Cardiac fibroblast (primary cell): ENCODE data around the gene RFNG.
A peak's percentile ranks its signal among the peaks of the same experiment; 100 is the strongest.

ENCODE experiments used
- DNase-seq, 2 donors: peaks; one replicate each; pipeline versions ENCODE4 v3.0.0 to v3.0.0-alpha.2; 2010; ENCODE audit warnings: low read depth in 2 of 2
- H3K4me3 ChIP-seq, 2 donors: replicated peaks in 1 of 2; 1 replicate in 1 of 2; 2 replicates in 1 of 2; pipeline ENCODE4 v1.5.1; 2011; ENCODE audit warnings: low read depth in 2 of 2, low read length in 2 of 2, mild to moderate bottlenecking in 2 of 2, moderate library complexity in 1 of 2
- TF ChIP-seq, protein P1 (sequence below): IDR thresholded peaks from one replicate; pipeline ENCODE4 v1.5.1; 2011; ENCODE audit warnings: low read depth, mild to moderate bottlenecking, low read length, inconsistent platforms

The RFNG gene

DNA sequence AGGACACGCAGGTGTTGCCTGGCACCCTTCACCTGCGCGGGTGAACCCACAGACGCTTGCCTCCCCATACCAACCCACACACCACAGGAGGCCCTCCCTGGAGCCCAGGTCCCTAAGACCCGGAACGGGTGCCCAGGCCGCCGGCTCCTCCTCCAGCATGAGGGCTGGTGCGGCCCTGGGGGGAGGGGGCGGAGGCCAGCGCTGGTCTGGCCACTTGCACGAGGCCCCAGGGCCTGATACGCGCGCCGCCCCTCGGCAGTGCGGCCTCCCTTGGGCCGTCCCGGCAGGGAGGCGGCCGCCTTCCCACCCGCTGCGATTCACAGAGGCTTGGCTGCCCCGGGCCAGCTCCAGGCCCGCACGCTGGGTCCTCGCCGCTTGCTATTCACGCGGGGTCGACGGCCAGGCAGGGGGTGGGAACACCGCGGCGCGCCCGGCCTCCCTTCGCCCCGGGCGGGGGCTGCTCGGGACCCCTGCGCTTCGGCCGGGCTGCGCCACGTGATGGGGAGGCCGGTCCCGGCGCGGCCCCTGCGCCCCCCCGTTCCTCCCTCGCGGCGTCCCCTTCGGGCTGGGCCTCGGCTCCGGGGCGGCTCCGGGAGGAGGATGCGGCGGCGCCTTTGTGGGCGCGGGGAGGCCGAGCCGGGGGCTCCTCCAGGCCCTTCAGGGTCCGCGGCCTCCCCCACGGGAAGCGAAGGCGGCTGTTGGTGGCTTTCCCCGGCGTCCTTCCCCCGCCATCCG is 45.7 kb upstream of the RFNG start:
- TF ChIP-seq, protein P1, sequence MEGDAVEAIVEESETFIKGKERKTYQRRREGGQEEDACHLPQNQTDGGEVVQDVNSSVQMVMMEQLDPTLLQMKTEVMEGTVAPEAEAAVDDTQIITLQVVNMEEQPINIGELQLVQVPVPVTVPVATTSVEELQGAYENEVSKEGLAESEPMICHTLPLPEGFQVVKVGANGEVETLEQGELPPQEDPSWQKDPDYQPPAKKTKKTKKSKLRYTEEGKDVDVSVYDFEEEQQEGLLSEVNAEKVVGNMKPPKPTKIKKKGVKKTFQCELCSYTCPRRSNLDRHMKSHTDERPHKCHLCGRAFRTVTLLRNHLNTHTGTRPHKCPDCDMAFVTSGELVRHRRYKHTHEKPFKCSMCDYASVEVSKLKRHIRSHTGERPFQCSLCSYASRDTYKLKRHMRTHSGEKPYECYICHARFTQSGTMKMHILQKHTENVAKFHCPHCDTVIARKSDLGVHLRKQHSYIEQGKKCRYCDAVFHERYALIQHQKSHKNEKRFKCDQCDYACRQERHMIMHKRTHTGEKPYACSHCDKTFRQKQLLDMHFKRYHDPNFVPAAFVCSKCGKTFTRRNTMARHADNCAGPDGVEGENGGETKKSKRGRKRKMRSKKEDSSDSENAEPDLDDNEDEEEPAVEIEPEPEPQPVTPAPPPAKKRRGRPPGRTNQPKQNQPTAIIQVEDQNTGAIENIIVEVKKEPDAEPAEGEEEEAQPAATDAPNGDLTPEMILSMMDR = no peak
- peak; percentile 53 to 81 for DNase-seq
- H3K4me3 ChIP-seq = peak overlapping the region; percentile 72 to 77

DNA sequence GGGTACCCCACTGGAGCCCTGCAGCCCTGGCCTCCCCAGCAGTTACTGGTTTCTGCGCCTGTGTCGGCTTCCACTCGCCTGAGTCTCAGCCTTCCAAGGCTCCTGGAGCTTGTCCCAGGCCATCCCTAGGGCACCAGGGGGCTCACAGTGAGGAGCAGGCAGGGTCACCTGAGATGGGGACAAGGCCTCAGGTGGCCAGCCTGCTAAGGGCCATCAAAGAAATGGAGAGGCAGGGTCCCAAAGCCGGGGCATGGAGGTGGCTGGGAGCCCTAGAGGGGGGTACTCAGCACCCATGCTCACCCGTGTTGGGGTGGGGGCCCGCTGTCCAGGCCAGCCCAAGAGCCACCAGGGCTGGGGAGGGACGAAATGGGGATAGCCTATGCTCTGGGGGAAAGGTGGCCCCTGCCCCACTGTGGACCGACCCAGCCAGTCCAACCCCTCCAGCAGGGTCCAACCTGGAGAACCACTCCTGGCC is 45.1 kb upstream of the RFNG start:
- TF ChIP-seq, protein P1 = no peak
- peak overlapping the region; percentile 72 to 77 for H3K4me3 ChIP-seq
- no peak for DNase-seq

DNA sequence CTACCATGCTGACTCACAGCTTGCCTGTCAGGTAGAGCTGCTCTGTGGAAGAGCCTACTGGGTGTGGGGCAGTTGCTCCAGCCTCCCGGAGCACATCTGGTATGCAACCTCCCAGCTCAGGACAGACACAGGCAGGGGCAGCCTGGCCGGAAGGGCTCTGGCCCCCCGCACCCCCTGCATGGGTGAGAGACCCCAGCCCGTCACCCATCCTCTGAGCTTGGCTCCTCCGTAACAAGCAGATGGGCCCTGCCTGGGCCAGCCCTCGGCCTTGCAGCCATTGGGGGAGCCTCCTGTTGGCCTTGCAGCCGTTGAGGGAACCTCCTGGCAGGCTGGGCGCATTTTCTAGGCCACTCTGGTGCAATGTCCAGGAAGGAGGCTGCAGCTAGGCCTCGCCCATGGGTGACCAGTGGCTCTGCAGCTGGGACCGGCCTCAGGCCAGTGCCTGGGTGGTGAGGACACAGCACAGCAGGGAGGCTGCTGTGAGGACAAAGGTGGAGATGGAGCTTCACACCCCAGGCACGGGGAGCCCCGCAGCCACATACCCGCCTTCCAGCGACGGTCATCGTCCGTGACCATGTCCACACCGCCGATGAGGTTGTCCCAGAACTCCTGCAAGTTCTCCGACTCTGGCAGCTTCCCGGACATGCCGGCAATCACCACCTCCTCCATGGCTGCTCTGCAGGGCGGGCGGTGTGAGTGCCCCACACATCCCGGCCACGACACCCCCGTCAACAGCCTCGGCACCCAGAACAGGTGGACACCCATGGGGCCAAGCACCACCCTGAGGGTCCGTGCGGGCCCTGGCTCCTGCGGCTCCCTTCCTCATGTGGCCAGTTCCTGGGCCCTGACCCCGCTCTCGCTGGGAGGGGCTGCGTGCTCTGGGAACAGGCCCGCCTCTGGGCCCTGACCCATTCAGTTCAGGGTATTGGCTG is 44.4 kb upstream of the RFNG start:
- no peak for DNase-seq
- TF ChIP-seq, protein P1 = no peak
- peak overlapping the region; percentile 72 to 77 for H3K4me3 ChIP-seq

DNA sequence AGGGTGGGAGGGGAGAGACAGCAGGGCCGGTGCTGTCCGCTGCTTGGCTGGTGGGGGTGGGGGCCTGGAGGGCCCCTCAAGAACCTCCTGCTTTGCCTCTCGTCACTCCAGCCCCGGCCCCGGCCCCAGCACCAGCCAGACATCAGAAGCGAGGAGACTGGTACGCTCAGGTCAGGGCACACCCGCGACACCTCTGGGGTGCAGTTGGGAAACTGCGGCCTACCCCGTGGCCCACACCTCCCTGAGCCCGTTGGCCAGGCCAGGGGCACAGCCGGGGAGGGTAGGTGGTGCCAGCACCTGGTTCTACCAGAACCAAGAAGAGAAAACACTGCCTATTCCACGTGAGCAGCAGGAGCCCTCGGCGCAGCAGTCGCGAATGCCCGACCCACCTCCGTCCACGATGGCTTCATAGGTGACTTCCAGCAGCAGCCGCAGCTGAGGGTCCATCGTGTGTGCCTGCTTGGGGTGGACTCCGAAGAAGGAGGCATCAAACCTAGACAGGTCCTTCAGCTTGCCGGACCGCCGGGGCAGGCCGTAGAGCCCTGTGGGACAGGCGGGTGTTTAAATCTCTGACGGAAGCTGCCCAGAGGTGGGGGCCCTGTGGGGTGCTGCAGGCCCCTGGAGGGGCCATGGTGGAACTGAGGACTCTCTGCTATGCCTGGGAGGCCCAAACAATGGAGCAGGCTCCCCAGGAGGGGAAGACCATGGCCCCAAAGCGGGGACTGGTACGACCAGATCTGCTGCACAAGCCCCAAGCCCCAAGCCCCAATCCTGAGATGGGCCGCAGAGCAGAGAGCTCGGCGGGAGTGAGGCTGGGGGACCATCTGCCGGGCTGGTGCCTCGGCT is 43.5 kb upstream of the RFNG start:
- TF ChIP-seq, protein P1 = no peak
- DNase-seq = no peak
- peak overlapping the region in 1 of 2 donors; percentile 77 for H3K4me3 ChIP-seq

DNA sequence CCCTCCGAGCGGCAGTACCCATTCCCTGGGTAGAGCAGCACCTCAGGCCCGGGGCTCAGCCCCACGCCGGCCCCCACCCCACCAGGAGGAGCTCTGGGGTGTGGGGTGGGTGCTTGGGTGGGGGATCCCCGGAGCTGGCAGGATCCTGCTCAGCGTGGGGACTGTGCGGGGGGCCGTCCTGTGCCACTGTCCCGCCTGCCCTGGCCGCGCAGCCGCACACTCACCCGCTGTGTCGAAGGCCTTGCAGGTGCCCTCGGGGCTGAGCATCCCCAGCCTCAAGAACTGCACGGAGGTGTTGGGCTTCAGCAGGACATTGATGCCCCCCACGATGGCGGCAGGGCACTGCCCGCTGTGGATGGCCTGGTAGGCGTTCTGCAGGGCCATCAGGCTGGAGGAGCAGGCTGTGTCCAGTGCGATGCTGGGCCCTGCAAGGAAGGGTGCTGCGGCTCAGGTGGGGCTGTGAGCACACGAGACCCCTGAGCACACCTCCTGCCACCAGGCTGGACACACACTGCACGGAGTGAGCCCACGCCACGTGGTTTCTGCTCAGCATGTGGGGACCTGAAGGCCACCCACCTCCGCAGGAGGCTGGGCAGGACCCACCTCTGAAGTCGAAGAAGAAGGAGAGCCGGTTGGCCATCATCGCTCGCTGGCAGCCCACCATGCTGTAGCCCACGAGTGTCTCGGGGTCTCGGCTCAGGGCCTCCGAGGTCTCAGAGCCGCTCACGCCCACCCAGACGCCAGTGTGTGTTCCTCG is 41.6 kb upstream of the RFNG start:
- TF ChIP-seq, protein P1 = no peak
- no peak overlapping the region for H3K4me3 ChIP-seq
- DNase-seq = no peak

DNA sequence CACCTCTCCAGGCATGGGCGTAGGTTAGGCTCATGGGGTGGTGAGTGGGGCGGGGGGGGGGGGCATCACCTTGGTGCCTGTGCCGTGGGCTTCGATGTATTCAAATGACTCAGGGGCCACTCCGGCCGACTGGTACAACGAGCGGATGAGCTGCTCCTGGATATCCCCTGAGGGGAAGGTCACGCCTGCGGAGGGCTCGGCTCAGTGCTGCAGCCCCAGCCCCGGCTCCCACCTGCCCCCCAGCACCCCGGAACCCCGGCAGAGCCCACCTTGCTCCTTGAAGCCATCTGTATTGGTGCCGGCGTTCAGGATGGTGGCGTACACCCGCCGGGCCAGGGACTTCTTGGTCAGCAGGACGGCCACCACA is 41.0 kb upstream of the RFNG start:
- TF ChIP-seq, protein P1 = no peak
- DNase-seq = no peak
- no peak overlapping the region for H3K4me3 ChIP-seq
